T-helper 2 cell treated with Interferon-gamma antibody and Interleukin-4, amounts not matched to agents 5 μg/mL and 100 μg/mL, for 36 hours (primary cell): ENCODE results near the gene AXL.
A peak's percentile ranks its signal among the peaks of the same experiment; 100 is the strongest.
"Not testable (repeated sequence)": the region's sequence is repeated elsewhere in the genome, so short reads cannot be mapped to it uniquely, and the experiment has no call there.

Experiments
- DNase-seq: peaks from one replicate; pipeline ENCODE4 v3.0.0; 2021; ENCODE audit warnings: low spot score
- H3K27ac Mint-ChIP-seq: one replicate; pipeline ENCODE4 v1.8.0; 2021; ENCODE audit warnings: mild to moderate bottlenecking, mixed read lengths
- H3K27me3 Mint-ChIP-seq: one replicate; pipeline ENCODE4 v1.8.0; 2021; ENCODE audit warnings: low read depth, mixed read lengths
- H3K36me3 Mint-ChIP-seq: one replicate; pipeline ENCODE4 v1.8.0; 2021; ENCODE audit warnings: low read depth, mixed read lengths
- H3K4me1 Mint-ChIP-seq: one replicate; pipeline ENCODE4 v1.8.0; 2021; ENCODE audit warnings: low read depth, mixed read lengths
- H3K4me3 Mint-ChIP-seq: one replicate; pipeline ENCODE4 v1.8.0; 2022; ENCODE audit warnings: mild to moderate bottlenecking, moderate library complexity, mixed read lengths
- H3K9me3 Mint-ChIP-seq: one replicate; pipeline ENCODE4 v1.8.0; 2021; ENCODE audit warnings: mixed read lengths

The AXL gene

DNA sequence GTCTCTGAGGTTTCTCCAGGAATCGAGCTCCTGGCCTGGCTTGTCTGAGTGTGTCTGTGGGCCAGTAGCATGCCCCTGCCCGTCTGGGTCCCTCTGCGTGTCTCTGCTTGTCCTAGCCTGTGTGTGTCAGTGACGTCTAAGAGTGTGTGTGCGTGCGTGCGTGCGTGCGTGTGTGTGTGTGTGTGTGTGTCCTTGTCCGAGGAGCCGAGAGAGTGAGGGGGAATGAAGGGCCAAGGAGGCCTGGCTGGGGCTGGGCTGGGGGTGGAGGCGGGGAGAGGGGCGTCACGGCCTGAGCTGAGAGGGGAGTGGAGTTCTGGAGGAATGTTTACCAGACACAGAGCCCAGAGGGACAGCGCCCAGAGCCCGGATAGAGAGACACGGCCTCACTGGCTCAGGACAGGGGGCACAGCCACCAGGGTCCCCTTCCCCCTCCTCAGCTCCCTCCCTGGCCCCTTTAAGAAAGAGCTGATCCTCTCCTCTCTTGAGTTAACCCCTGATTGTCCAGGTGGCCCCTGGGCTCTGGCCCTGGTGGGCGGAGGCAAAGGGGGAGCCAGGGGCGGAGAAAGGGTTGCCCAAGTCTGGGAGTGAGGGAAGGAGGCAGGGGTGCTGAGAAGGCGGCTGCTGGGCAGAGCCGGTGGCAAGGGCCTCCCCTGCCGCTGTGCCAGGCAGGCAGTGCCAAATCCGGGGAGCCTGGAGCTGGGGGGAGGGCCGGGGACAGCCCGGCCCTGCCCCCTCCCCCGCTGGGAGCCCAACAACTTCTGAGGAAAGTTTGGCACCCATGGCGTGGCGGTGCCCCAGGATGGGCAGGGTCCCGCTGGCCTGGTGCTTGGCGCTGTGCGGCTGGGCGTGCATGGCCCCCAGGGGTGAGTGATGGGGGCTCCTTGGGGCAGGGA is at the start of gene AXL:
Gene AXL, plus strand, starts transcription at position 609 of the 893 bp plus-strand sequence. Its CDS starts 170 bp downstream, at position 779.
- peaks cover 47% of the 10 kb centered on the region for H3K27me3 Mint-ChIP-seq
- DNase-seq: no peak
- H3K27ac Mint-ChIP-seq: no peak within 1 kb of the TSS
- peaks cover 2% of the 10 kb centered on the region for H3K4me1 Mint-ChIP-seq
- no peak within 1 kb of the TSS for H3K4me3 Mint-ChIP-seq
- H3K9me3 Mint-ChIP-seq: no peaks in the 10 kb centered on the region
- H3K36me3 Mint-ChIP-seq: no peaks in the 10 kb centered on the region

- DNase-seq: no peak
- Mint-ChIP-seq H3K9me3 (no peaks in the 10 kb centered on the region), H3K27ac (no peak overlapping the region), H3K4me1 (peaks cover 9% of the 10 kb centered on the region), H3K4me3 (no peak overlapping the region), H3K36me3 (no peaks in the 10 kb centered on the region), H3K27me3 (no peaks in the 10 kb centered on the region)
These were observed 46.5 kb upstream of the AXL start for GRCh38 chr19:41172297-41173164.

- no peaks in the 10 kb centered on the region for H3K36me3 Mint-ChIP-seq
- no peak overlapping the region for H3K27ac Mint-ChIP-seq
- H3K4me1 Mint-ChIP-seq: peaks cover 9% of the 10 kb centered on the region
- H3K27me3 Mint-ChIP-seq: no peaks in the 10 kb centered on the region
- H3K9me3 Mint-ChIP-seq: no peaks in the 10 kb centered on the region
- H3K4me3 Mint-ChIP-seq: no peak overlapping the region
- DNase-seq: no peak
These were observed 44.6 kb upstream of the AXL start for GRCh38 chr19:41174297-41174928.

DNA sequence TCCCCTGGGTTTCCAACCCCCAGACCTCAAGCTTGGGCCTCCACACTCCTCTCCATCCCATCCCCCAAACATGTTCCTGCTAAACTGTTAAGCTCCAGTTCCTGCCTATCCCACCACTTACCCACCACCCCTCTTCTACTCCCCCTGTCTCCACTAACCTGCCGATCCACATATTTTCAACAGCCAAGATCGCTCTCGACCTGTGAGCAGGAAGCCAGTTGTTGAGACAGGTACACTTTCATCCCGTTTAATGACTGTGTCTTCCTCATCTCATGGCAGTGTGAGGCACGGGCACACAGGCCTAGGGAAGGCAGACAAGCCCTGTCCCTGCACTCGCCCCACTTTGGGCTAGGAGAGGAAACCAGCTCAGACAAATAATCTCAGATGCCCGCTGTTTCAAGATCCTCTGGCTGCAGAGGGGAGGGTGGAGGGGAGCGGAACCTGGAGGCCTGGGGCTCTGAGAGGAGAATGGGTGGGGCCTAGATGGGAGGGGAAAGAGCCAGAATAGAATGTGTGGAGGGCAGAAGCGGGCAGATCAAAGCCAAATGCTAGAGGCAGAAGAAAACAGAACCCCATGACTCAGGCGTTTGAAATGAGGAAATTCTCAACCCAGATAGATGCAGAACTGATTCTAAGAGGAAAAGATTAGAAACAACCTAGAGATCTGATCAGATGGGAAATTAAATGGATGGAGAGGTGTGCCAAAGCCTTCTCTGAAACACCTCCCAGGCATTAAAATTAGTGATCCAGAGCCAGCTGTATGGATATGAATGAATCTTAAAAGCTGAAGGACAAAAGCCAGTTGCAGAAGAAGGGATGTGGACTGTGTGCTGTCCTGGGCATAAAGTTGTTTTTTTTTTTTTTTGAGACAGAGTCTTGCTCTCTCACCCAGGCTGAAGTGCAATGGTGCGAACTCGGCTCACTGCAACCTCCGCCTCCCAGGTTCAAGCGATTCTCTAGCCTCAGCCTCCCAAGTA is 42.9 kb upstream of the AXL start:
- H3K27ac Mint-ChIP-seq: peak overlapping the region; percentile 32
- H3K36me3 Mint-ChIP-seq: no peaks in the 10 kb centered on the region

GRCh38 chr19:41180173-41180572 is 38.9 kb upstream of the AXL start:
- not testable (repeated sequence) for H3K36me3 Mint-ChIP-seq, H3K9me3 Mint-ChIP-seq, DNase-seq, H3K27me3 Mint-ChIP-seq, H3K4me1 Mint-ChIP-seq, H3K27ac Mint-ChIP-seq, H3K4me3 Mint-ChIP-seq

More for the DNA sequence above, 42.9 kb upstream of the AXL start:
- H3K4me3 Mint-ChIP-seq: peak overlapping the region; percentile 11
- peak; percentile 9 for DNase-seq
- peaks cover 9% of the 10 kb centered on the region for H3K4me1 Mint-ChIP-seq
- no peaks in the 10 kb centered on the region for H3K9me3 Mint-ChIP-seq
- H3K27me3 Mint-ChIP-seq: no peaks in the 10 kb centered on the region

DNA sequence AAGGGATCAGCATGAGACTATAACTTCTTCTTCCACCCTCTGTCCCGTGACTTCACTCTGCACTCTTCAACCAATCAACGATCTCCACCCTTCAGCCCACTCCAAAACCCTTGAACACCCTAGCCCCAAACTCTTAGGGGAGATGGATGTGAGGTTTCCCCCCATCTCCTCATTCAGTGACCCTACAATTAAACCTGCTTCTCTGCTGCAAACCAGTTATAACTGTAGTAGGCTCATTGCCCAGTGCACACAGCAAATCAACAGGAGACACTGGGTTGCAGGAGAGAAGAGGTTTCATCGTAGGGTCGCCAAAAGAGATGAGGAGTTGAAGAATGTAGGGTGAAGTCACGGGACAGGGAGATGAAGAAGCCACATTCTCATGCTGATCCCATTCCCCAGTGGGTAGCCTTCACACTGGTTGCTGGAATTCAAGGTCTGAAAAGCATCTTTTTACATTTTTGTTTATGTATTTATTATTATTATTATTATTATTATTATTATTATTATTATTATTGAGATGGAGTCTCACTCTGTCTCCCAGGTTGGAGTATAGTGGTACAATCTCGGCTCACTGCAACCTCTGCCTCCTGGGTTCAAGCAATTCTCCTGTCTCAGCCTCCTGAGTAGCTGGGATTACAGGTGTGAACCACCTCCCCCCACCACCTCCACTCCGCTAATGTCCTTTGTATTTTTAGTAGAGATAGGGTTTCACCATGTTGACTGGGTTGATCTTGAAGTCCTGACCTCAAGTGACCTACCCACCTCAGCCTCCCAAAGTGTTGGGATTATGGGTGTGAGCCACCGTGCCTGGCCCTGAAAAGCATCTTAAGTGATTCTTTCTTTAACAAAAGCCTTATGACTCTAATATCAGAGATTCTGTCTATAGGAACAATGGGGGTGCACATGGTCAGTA is 31.8 kb upstream of the AXL start:
- H3K27me3 Mint-ChIP-seq: peaks cover 24% of the 10 kb centered on the region
- H3K9me3 Mint-ChIP-seq: no peaks in the 10 kb centered on the region
- no peaks in the 10 kb centered on the region for H3K36me3 Mint-ChIP-seq
- no peaks in the 10 kb centered on the region for H3K4me1 Mint-ChIP-seq
- H3K4me3 Mint-ChIP-seq: no peak overlapping the region
- H3K27ac Mint-ChIP-seq: no peak overlapping the region
- no peak for DNase-seq

DNA sequence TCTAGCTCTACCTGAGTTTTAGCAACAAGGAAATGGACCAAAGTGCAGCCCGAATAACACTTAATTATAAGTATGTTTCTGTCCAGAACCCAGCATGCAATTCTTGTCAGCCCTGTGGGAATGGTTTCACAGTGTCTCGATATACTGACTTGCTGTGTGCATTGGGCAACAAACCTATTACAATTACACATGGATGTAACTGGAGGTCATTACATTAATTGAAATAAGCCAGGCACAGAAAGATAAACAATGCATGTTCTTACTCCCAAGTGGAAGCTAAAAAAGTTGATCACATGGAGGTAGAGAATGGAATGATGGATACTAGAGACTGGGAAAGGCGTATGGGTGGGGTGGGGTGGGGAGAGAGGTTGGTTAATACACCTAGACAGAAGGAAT is 31.1 kb upstream of the AXL start:
- Mint-ChIP-seq H3K27ac (no peak overlapping the region), H3K4me1 (peaks cover 2% of the 10 kb centered on the region), H3K36me3 (no peaks in the 10 kb centered on the region), H3K4me3 (no peak overlapping the region), H3K27me3 (peaks cover 30% of the 10 kb centered on the region), H3K9me3 (no peaks in the 10 kb centered on the region)
- no peak for DNase-seq

DNA sequence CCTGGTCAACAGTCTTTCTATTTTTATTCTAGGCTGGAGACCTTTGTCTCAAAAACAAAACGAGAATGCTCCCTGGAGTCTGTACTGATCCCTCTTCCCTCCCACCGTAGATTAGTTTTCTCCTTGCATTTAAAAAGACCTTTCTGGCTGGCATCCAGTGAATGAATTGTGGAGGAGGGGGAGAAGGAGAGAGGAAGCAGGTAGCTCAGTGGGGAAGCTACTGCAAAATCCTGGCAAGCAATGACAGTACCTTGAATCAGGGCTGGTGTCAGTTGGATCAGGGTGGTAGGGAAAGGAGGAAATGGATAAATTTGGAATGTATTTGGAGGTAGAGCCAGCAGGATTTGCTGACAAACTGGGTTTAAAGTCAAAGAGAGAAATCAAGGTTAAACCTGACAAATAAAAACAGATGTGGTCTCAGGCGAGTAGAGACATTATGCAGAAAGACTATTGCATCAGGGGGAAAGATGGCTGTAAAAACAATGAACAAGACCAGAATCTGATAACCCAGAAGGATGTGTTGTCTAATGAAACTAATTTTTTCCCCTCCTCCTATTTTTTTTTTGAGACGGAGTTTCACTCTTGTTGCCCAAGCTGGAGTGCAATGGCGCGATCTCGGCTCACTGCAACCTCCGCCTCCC is 29.5 kb upstream of the AXL start:
- H3K4me1 Mint-ChIP-seq: peaks cover 11% of the 10 kb centered on the region
- DNase-seq: no peak
- H3K36me3 Mint-ChIP-seq: no peaks in the 10 kb centered on the region
- H3K4me3 Mint-ChIP-seq: no peak overlapping the region
- H3K9me3 Mint-ChIP-seq: no peaks in the 10 kb centered on the region
- no peak overlapping the region for H3K27ac Mint-ChIP-seq
- H3K27me3 Mint-ChIP-seq: peaks cover 41% of the 10 kb centered on the region

DNA sequence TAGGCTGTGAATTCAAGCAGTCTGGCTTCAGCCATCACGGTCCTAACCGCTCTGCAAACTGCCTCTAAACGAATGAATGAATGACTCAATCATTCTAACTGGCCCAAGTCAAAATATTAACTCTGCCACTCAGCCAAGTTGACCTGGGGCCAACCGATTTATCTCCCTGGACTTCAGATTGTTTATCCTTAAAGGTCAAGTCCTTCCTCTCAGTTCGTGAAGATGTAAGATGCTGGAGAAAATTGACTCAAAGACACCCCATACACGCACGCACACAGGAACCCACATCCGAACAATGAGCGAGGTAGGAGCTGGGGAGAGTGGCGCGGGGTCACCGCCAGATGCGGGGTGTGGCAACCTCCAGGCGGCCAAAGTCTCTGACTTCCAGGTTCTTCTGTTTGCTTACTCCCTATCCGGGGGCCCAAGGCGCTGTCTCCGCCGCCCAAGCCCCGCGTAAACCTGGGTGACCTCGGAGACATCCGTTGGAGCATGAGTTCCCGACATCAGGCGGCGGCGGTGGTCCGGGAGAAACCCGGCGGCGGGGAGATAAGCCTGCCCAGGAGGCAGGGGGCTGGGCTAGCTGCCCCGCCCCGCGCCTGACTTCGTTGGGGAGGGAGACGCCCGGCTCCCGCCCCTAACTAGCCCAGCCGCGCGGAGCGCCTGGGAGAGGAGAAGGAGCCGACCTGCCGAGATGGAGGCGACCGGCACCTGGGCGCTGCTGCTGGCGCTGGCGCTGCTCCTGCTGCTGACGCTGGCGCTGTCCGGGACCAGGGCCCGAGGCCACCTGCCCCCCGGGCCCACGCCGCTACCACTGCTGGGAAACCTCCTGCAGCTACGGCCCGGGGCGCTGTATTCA is 26.2 kb upstream of the AXL start, which contains the start of gene CYP2S1:
Gene CYP2S1, plus strand, starts transcription at position 646 of the 856 bp plus-strand sequence. Its CDS starts 46 bp downstream, at position 692.
- peaks cover 45% of the 10 kb centered on the region for H3K27me3 Mint-ChIP-seq
- no peaks in the 10 kb centered on the region for H3K36me3 Mint-ChIP-seq
- peak within 1 kb of the TSS; percentile 57 for H3K4me3 Mint-ChIP-seq
- peaks cover 11% of the 10 kb centered on the region for H3K4me1 Mint-ChIP-seq
- no peak within 1 kb of the TSS for H3K27ac Mint-ChIP-seq
- no peaks in the 10 kb centered on the region for H3K9me3 Mint-ChIP-seq
- DNase-seq: no peak

DNA sequence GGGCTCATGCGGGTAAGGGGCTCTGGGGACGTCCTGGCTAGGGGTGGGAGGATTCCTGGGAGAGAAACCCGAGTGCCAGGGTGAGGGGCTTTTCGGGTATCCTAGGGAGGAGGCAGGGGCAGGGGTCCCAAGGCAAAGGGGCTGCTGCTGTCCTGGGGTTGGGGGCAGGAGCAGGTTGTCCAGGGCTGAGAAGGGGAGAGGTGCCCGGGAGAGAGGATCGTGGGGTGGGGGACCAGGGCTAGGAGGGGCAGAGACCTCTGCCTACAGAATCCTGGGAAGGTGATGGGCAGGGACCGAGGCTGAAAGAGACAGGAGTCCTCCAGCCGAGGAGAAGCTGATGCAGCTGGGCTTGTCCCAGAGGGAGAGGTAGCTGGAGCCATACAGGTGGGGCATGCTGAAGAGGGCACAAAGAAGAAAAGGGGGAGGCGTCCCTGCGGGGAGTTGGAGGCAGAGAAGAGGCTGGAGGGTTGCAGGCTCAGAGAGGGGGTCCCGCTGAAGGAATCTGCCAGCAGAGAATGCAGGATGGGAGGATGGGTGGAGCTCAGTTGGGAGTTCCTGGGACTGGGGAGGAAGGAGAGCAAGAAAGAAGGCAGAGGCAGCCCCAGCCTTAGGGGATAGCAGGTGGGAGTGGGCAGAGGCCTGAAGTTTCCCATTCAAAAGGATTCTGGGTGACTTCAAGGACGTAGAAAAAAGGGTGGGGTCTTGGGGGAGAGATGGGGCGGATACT is 25.4 kb upstream of the AXL start:
- Mint-ChIP-seq H3K9me3 (no peaks in the 10 kb centered on the region), H3K4me1 (peaks cover 11% of the 10 kb centered on the region), H3K27me3 (peaks cover 46% of the 10 kb centered on the region), H3K4me3 (peak overlapping the region; percentile 41), H3K36me3 (no peaks in the 10 kb centered on the region), H3K27ac (no peak overlapping the region)
- no peak for DNase-seq

DNA sequence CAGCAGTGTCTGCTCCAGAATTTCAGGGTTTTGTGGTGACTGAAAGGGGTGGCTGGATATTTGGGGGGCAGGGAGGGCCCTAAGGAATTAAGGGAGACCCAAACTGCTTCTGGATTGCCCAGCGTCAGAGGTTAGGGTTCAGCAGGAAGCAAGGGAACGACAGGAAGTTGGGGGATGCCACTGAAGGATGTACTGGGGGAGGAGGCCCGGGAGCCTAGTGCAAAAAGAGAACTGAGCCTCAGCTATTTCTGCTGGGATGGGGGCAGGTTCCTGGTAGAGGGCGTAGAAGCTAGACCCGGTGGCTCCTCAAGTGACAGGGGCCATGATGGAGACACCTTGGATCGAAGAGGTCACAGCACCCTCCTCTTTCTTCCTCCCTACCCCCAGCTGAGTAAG is 24.9 kb upstream of the AXL start:
- no peaks in the 10 kb centered on the region for H3K36me3 Mint-ChIP-seq
- peaks cover 11% of the 10 kb centered on the region for H3K4me1 Mint-ChIP-seq
- H3K9me3 Mint-ChIP-seq: no peaks in the 10 kb centered on the region
- H3K27ac Mint-ChIP-seq: no peak overlapping the region
- peak overlapping the region; percentile 41 for H3K4me3 Mint-ChIP-seq
- peaks cover 50% of the 10 kb centered on the region for H3K27me3 Mint-ChIP-seq
- no peak for DNase-seq
